ENCODE data around the gene WDTC1.

GRCh38 chr1:27342778-27343638 lies 108.6 kb downstream of the WDTC1 start:
- TF ChIP-seq POLR2A (IDR thresholded peaks at IDR 0.05) (no peak), CTCF (IDR thresholded peaks at IDR 0.05) (no peak)
